ENCODE data around the gene CHMP2A. TPM values are rescaled to one million over a fixed set of nuclear protein-coding genes. Genes with fewer than 3 reads are reported as not detected.

CHMP2A gene
- total and polyA plus RNA-seq, 2 of the 4 experiments (the other 2 are of a cell fraction): 105 to 183 TPM

DNA sequence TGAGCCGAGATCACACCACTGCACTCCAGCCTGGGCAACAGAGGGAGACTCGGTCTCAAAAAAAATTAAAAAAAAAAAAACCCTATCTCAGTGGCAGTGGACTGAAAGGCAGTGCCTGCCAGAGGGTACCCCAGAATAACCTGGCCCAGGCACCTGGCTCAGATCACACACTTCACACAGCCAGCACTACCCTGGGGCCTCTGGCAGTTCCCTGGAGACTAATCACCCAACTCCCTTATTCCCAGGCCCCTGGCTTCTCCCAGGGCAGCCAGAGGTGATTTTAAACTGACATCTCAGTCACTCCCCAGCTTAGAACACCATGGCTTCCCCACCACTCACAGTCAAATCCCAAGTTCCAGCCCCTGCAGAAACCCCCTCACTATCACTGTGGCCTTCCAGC, 39.6 kb downstream of the CHMP2A start:
- Histone ChIP-seq H4K8ac (ENCODE audit: low read depth in 2 of 2, low read length in 2 of 2) (no peak overlapping the region), H3K9me3 (ENCODE audit: control insufficient read depth, insufficient read depth, low read length) (no peaks in the 10 kb centered on the region), H4K91ac (ENCODE audit: insufficient read depth, low read depth, low read length) (no peak overlapping the region), H2AK5ac (ENCODE audit: low read depth, low read length) (no peak overlapping the region), H4K5ac (ENCODE audit: low read depth, low read length) (no peak overlapping the region), H3K23ac (ENCODE audit: low read depth, low read length) (no peak overlapping the region), H3K18ac (ENCODE audit: low read depth, low read length) (no peak overlapping the region), H2BK15ac (ENCODE audit: low read depth, low read length) (no peak overlapping the region), H4K20me1 (ENCODE audit: insufficient read depth, low read length) (peaks cover 26% of the 10 kb centered on the region), H3K9ac (ENCODE audit: low read depth, low read length) (no peak overlapping the region), H2AFZ (replicated peaks; ENCODE audit: low read length, poor library complexity) (no peak overlapping the region), H3K79me1 (ENCODE audit: low read depth in 1 of 2, low read length in 2 of 2) (peaks cover 4 to 63% of the 10 kb centered on the region in 2 experiments; a peak in 3 of 4 replicates), H3K36me3 (ENCODE audit: control insufficient read depth, insufficient read depth, low read length) (peaks cover 18% of the 10 kb centered on the region), H3K4me3 (ENCODE audit: insufficient read depth, low read depth, low read length) (no peak overlapping the region), H3K27me3 (ENCODE audit: control insufficient read depth, insufficient read depth, low read length) (no peaks in the 10 kb centered on the region), H3K4me2 (ENCODE audit: low read depth, low read length) (no peak overlapping the region), H2BK5ac (ENCODE audit: low read depth, low read length, poor library complexity, severe bottlenecking) (no peak overlapping the region), H2BK20ac (ENCODE audit: low read depth, low read length) (no peak overlapping the region), H2BK120ac (ENCODE audit: low read depth, low read length) (no peak overlapping the region), H3K14ac (replicated peaks; ENCODE audit: low read depth, low read length) (no peak overlapping the region), H3K9me1 (ENCODE audit: insufficient read depth, low read length) (peaks cover 8% of the 10 kb centered on the region), H3K4ac (ENCODE audit: low read depth, low read length) (no peak overlapping the region), H2AK9ac (replicated peaks; ENCODE audit: low read depth, low read length, poor library complexity) (peak overlapping the region; percentile 5), H3K56ac (ENCODE audit: extremely low read depth, insufficient read depth, low read length) (no peak overlapping the region), H3K4me1 (ENCODE audit: control insufficient read depth, insufficient read depth, low read length) (peaks cover 6% of the 10 kb centered on the region), H3K27ac (ENCODE audit: insufficient read depth, low read length) (no peak overlapping the region)
- TF ChIP-seq MAZ (IDR thresholded peaks at IDR 0.05; ENCODE audit: borderline replicate concordance, low read depth, low read length) (no peak), RAD21 (IDR thresholded peaks at IDR 0.05; ENCODE audit: low read length) (no peak), MXI1 (IDR thresholded peaks at IDR 0.05; ENCODE audit: borderline replicate concordance, low read depth, low read length) (no peak), POLR2A (IDR thresholded peaks at IDR 0.05; ENCODE audit: low read depth, low read length) (no peak), CHD1 (IDR thresholded peaks at IDR 0.05; ENCODE audit: low read depth, low read length) (no peak), NFE2L2 (IDR thresholded peaks at IDR 0.05; ENCODE audit: low read depth, low read length) (no peak), USF2 (IDR thresholded peaks at IDR 0.05; ENCODE audit: low read depth, low read length) (no peak), SMC3 (IDR thresholded peaks at IDR 0.05; ENCODE audit: low read depth, low read length) (no peak), RCOR1 (IDR thresholded peaks at IDR 0.05; ENCODE audit: insufficient replicate concordance, low read length) (no peak), ELK1 (IDR thresholded peaks at IDR 0.05; ENCODE audit: borderline replicate concordance, low read depth, low read length) (no peak), CEBPB (IDR thresholded peaks at IDR 0.05; ENCODE audit: low read depth, low read length) (no peak), FOS (IDR thresholded peaks at IDR 0.05; ENCODE audit: low read depth, low read length) (no peak), RFX5 (IDR thresholded peaks at IDR 0.05; ENCODE audit: low read depth, low read length) (no peak)
- TF ChIP-seq, protein P1, sequence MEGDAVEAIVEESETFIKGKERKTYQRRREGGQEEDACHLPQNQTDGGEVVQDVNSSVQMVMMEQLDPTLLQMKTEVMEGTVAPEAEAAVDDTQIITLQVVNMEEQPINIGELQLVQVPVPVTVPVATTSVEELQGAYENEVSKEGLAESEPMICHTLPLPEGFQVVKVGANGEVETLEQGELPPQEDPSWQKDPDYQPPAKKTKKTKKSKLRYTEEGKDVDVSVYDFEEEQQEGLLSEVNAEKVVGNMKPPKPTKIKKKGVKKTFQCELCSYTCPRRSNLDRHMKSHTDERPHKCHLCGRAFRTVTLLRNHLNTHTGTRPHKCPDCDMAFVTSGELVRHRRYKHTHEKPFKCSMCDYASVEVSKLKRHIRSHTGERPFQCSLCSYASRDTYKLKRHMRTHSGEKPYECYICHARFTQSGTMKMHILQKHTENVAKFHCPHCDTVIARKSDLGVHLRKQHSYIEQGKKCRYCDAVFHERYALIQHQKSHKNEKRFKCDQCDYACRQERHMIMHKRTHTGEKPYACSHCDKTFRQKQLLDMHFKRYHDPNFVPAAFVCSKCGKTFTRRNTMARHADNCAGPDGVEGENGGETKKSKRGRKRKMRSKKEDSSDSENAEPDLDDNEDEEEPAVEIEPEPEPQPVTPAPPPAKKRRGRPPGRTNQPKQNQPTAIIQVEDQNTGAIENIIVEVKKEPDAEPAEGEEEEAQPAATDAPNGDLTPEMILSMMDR (conservative IDR thresholded peaks at IDR 0.05; ENCODE audit: low read depth, low read length): no peak
- POLR2A ChIA-PET (ENCODE audit: unreplicated experiment): no interaction called here
- no TSS peak for BruUV-seq (replicated peaks)
- DNase-seq: no peak
- intact Hi-C loops (cut with micrococcal nuclease): loop anchor here (5.0 kb wide), 1 partner anchor 208 kb away; the partner anchor contains the start of gene ERVK3-1
- no CpG with 5 or more reads among the region's 2 CpGs for WGBS, 2 experiments (ENCODE audit: extremely low coverage in 2 of 2, insufficient read length in 1 of 2)
- dilution Hi-C loops (cut with HindIII; ENCODE audit: low sequenced_read_pairs, unreplicated experiment): no loop called here
- no peak for ATAC-seq (ENCODE audit: low read depth)
- CTCF ChIA-PET: no interaction called here
- in situ Hi-C loops (cut with MboI; ENCODE audit: low sequenced_read_pairs): no loop called here
